ENCODE results near the gene SLC9A9. TPM values are rescaled to one million over a fixed set of nuclear protein-coding genes. Genes with fewer than 3 reads are reported as not detected.

Gene SLC9A9
- total RNA-seq, 4 donors from 2014 or later: 2.1 to 40.4 (median 7.2) TPM

GRCh38 chr3:143784446-143784845 is 63.8 kb downstream of the SLC9A9 start:
- H3K27me3 ChIP-seq: no peaks in the 10 kb centered on the region
- DNase-seq: no peak
- H3K4me1 ChIP-seq: no peaks in the 10 kb centered on the region
- H3K27ac ChIP-seq: no peak overlapping the region
- H3K36me3 ChIP-seq: no peaks in the 10 kb centered on the region
- H3K9me3 ChIP-seq: no peaks in the 10 kb centered on the region
- TF ChIP-seq CTCF (IDR thresholded peaks at IDR 0.05) (no peak), POLR2A (IDR thresholded peaks at IDR 0.05) (no peak)
- H3K4me3 ChIP-seq: no peak overlapping the region

GRCh38 chr3:143783851-143784370 is 64.4 kb downstream of the SLC9A9 start:
- Histone ChIP-seq H3K9me3 (no peaks in the 10 kb centered on the region), H3K27ac (no peak overlapping the region), H3K4me1 (no peaks in the 10 kb centered on the region), H3K36me3 (no peaks in the 10 kb centered on the region), H3K27me3 (no peaks in the 10 kb centered on the region), H3K4me3 (no peak overlapping the region)
- TF ChIP-seq POLR2A (IDR thresholded peaks at IDR 0.05) (no peak), CTCF (IDR thresholded peaks at IDR 0.05) (no peak)
- no peak for DNase-seq

- Histone ChIP-seq H3K9me3 (no peaks in the 10 kb centered on the region), H3K36me3 (no peaks in the 10 kb centered on the region), H3K4me1 (no peaks in the 10 kb centered on the region), H3K27ac (no peak overlapping the region), H3K4me3 (no peak overlapping the region), H3K27me3 (no peaks in the 10 kb centered on the region)
- peak in 4 of 6 experiments; percentile 42 to 46 (median 46) for TF ChIP-seq CTCF (IDR thresholded peaks at IDR 0.05)
- TF ChIP-seq POLR2A (IDR thresholded peaks at IDR 0.05): no peak
- no peak for DNase-seq
Observed at GRCh38 chr3:143775459-143775858, 72.8 kb downstream of the SLC9A9 start.

- TF ChIP-seq POLR2A (IDR thresholded peaks at IDR 0.05) (no peak), CTCF (IDR thresholded peaks at IDR 0.05) (no peak)
- DNase-seq: no peak
Observed at GRCh38 chr3:143771939-143772338, 76.3 kb downstream of the SLC9A9 start.

GRCh38 chr3:143771258-143771657 is 77.0 kb downstream of the SLC9A9 start:
- no peak for DNase-seq
- H3K4me1 ChIP-seq: no peaks in the 10 kb centered on the region
- no peak overlapping the region for H3K27ac ChIP-seq
- H3K4me3 ChIP-seq: no peak overlapping the region
- H3K9me3 ChIP-seq: no peaks in the 10 kb centered on the region
- TF ChIP-seq CTCF (IDR thresholded peaks at IDR 0.05) (no peak), POLR2A (IDR thresholded peaks at IDR 0.05) (no peak)
- H3K36me3 ChIP-seq: no peaks in the 10 kb centered on the region
- no peaks in the 10 kb centered on the region for H3K27me3 ChIP-seq

More at GRCh38 chr3:143771939-143772338, 76.3 kb downstream of the SLC9A9 start:
- Histone ChIP-seq H3K9me3 (no peaks in the 10 kb centered on the region), H3K36me3 (no peaks in the 10 kb centered on the region), H3K4me1 (no peaks in the 10 kb centered on the region), H3K27ac (no peak overlapping the region), H3K4me3 (no peak overlapping the region), H3K27me3 (no peaks in the 10 kb centered on the region)

GRCh38 chr3:143770391-143770790 is 77.9 kb downstream of the SLC9A9 start:
- TF ChIP-seq POLR2A (IDR thresholded peaks at IDR 0.05): no peak
- no peak for TF ChIP-seq CTCF (IDR thresholded peaks at IDR 0.05)
- H3K27me3 ChIP-seq: no peaks in the 10 kb centered on the region
- H3K36me3 ChIP-seq: no peaks in the 10 kb centered on the region

More at GRCh38 chr3:143770391-143770790, 77.9 kb downstream of the SLC9A9 start:
- Histone ChIP-seq H3K4me1 (no peaks in the 10 kb centered on the region), H3K9me3 (no peaks in the 10 kb centered on the region), H3K27ac (no peak overlapping the region), H3K4me3 (no peak overlapping the region)
- no peak for DNase-seq
